B cell (primary cell): ENCODE results near the gene CNPY3. TPM values are rescaled to one million over a fixed set of nuclear protein-coding genes. Genes with fewer than 3 reads are reported as not detected.

Experiments
- polyA plus RNA-seq: library from polyadenylated mRNA; depleted of rRNA; stranded (reverse); fragments of >200 nt; gene quantifications from 2 replicates; pipeline ENCODE4 v1.2.3, GENCODE V29; 2012
- total RNA-seq, 2 donors: library from RNA; stranded (reverse); fragments of 120-200 nt in 1 of 2; gene quantifications; 1 replicate in 1 of 2; 2 replicates in 1 of 2; pipeline versions ENCODE4 v1.2.3 to v1.2.4, GENCODE V29; 2013 to 2022

Gene CNPY3
- total and polyA plus RNA-seq, 2 donors (not counting 1 experiment from before 2014, with no cell fraction given) = 123 to 163 TPM

Other genes with a start within 250 kb of the CNPY3 start
- 0.10 and 0.15 TPM in 2 replicates for gene PRPH2, start 206.9 kb upstream of the CNPY3 start, total RNA-seq
- gene PRPH2, start 206.9 kb upstream of the CNPY3 start, polyA plus RNA-seq = 0.03 and 0.06 TPM in 2 replicates
- 54.6 and 55.7 TPM in 2 replicates for gene TBCC, start 183.4 kb upstream of the CNPY3 start, total RNA-seq
- 24.8 and 35.7 TPM in 2 replicates for gene TBCC, start 183.4 kb upstream of the CNPY3 start, polyA plus RNA-seq
- 34.1 and 34.9 TPM in 2 replicates for gene BICRAL, start 147.4 kb upstream of the CNPY3 start, total RNA-seq
- 13.1 and 17.5 TPM in 2 replicates for gene BICRAL, start 147.4 kb upstream of the CNPY3 start, polyA plus RNA-seq
- 95.9 and 100 TPM in 2 replicates for gene RPL7L1, start 49.9 kb upstream of the CNPY3 start, total RNA-seq
- gene RPL7L1, start 49.9 kb upstream of the CNPY3 start, polyA plus RNA-seq = 12.8 and 14.5 TPM in 2 replicates
- not detected in 2 replicates for gene PTCRA, start 13.4 kb upstream of the CNPY3 start, total RNA-seq
- not detected in 2 replicates for gene PTCRA, start 13.4 kb upstream of the CNPY3 start, polyA plus RNA-seq
- 2.0 and 2.8 TPM in 2 replicates for gene GNMT, start 31.3 kb downstream of the CNPY3 start, total RNA-seq
- 4.1 and 5.9 TPM in 2 replicates for gene GNMT, start 31.3 kb downstream of the CNPY3 start, polyA plus RNA-seq
- 16.6 and 17.1 TPM in 2 replicates for gene PEX6, start 49.7 kb downstream of the CNPY3 start, total RNA-seq
- 16.0 and 19.9 TPM in 2 replicates for gene PEX6, start 49.7 kb downstream of the CNPY3 start, polyA plus RNA-seq
- 23.6 and 26.3 TPM in 2 replicates for gene PPP2R5D, start 55.1 kb downstream of the CNPY3 start, total RNA-seq
- 21.4 and 23.2 TPM in 2 replicates for gene PPP2R5D, start 55.1 kb downstream of the CNPY3 start, polyA plus RNA-seq
- 32.5 and 35.7 TPM in 2 replicates for gene MEA1, start 84.5 kb downstream of the CNPY3 start, total RNA-seq
- gene MEA1, start 84.5 kb downstream of the CNPY3 start, polyA plus RNA-seq = 25.6 and 36.7 TPM in 2 replicates
- 50.7 and 52.2 TPM in 2 replicates for gene KLHDC3, start 84.8 kb downstream of the CNPY3 start, total RNA-seq
- gene KLHDC3, start 84.8 kb downstream of the CNPY3 start, polyA plus RNA-seq = 35.4 and 47.4 TPM in 2 replicates
- 43.5 and 46.2 TPM in 2 replicates for gene RRP36, start 92.1 kb downstream of the CNPY3 start, total RNA-seq
- 18.5 and 22.8 TPM in 2 replicates for gene RRP36, start 92.1 kb downstream of the CNPY3 start, polyA plus RNA-seq
- gene CUL7, start 124.4 kb downstream of the CNPY3 start, total RNA-seq = 21.4 and 22.7 TPM in 2 replicates
- 17.4 and 20.2 TPM in 2 replicates for gene CUL7, start 124.4 kb downstream of the CNPY3 start, polyA plus RNA-seq
- gene MRPL2, start 130.0 kb downstream of the CNPY3 start, total RNA-seq = 43.8 and 45.6 TPM in 2 replicates
- 42.7 and 52.8 TPM in 2 replicates for gene MRPL2, start 130.0 kb downstream of the CNPY3 start, polyA plus RNA-seq
- gene KLC4, start 130.2 kb downstream of the CNPY3 start, total RNA-seq = 52.7 and 61.9 TPM in 2 replicates
- gene KLC4, start 130.2 kb downstream of the CNPY3 start, polyA plus RNA-seq = 30.6 and 33.0 TPM in 2 replicates
- gene PTK7, start 146.8 kb downstream of the CNPY3 start, total RNA-seq = not detected in 2 replicates
- gene PTK7, start 146.8 kb downstream of the CNPY3 start, polyA plus RNA-seq = 0.29 TPM in 1 of 2 replicates, not detected in the other
- gene SRF, start 241.8 kb downstream of the CNPY3 start, total RNA-seq = 22.7 and 23.1 TPM in 2 replicates
- 21.7 and 24.8 TPM in 2 replicates for gene SRF, start 241.8 kb downstream of the CNPY3 start, polyA plus RNA-seq